A549 treated with ZK216348 at 1 μM for 4 hours (cell line): ENCODE results near the gene METTL25. TPM values are rescaled to one million over a fixed set of nuclear protein-coding genes. Genes with fewer than 3 reads are reported as not detected.

Source experiments
- total RNA-seq: library from RNA; stranded (reverse); fragments of 200-300 nt; extraction: Qiagen RNA extraction; gene quantifications from 5 replicates; pipeline ENCODE4 v1.2.3, GENCODE V29; 2022; ENCODE audit warnings: low read depth

The METTL25 gene, protein sequence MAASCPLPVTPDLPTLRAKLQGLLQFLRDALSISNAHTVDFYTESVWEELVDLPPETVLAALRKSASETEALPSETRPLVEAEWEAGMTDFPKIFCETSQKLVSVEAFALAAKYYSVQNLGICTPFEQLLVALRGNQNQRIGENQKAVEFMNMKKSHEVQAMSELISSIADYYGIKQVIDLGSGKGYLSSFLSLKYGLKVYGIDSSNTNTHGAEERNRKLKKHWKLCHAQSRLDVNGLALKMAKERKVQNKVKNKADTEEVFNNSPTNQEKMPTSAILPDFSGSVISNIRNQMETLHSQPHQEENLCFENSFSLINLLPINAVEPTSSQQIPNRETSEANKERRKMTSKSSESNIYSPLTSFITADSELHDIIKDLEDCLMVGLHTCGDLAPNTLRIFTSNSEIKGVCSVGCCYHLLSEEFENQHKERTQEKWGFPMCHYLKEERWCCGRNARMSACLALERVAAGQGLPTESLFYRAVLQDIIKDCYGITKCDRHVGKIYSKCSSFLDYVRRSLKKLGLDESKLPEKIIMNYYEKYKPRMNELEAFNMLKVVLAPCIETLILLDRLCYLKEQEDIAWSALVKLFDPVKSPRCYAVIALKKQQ
- total RNA-seq, result 2.3 to 4.2 TPM (median 2.6 TPM) in 5 replicates

GRCh38 chr12:82358200-82359114 lies at the start of gene METTL25, which contains the start of gene CCDC59:
METTL25 (plus strand) TSS chr12:82358529; CDS start chr12:82358566, 37 bp downstream.
CCDC59 (minus strand) TSS chr12:82358387; CDS start chr12:82358376, 11 bp downstream.

Other genes with a start within 250 kb of the METTL25 start
- 48.9 to 82.3 TPM (median 58.2 TPM) in 5 replicates for gene CCDC59, start 142 bp upstream of the METTL25 start, total RNA-seq